HS-27A (cell line): ENCODE data around the gene RNF31.

Experiments used
- DNase-seq: peaks from one replicate; pipeline ENCODE4 v3.0.0-alpha.2; 2012; ENCODE audit warnings: low read depth, missing footprints

RNF31 gene

DNA sequence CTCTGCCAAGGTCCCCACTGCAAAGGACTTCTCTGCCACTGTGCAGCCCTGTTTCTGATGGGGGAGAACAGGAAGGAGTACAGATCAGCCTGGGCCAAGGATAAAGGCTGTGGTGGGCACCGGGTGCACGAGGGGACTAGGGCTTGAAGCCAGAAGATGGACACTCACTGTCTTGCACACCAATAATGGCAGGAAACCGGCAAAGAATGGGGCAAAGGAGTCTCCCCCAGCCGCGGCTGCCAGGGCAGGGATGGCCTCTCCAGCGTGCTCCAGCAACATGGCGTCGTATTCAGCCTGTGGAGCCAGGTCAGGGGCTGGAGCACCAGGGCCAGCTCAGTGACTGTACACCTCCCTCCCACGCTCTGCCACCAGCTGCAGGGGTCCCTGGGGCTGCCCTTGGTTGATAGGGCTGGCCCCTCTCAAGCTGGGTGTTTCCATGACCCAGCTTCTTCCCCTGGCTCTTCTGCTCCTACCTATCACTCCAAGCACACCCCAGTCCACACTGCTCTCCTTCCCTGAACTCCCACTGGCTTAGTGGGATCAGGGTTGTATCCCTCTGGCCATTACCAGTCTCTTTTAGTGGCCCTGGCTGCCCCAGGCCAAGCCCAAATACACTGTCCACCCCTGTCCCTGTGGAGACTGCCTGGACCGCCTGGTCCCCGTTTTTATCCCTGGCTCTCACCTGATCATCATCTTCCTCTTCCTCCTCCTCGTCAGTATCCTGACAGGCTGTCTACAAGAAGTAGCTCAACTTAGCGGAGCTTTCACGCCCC lies 35.0 kb downstream of the RNF31 start:
- DNase-seq: no peak

DNA sequence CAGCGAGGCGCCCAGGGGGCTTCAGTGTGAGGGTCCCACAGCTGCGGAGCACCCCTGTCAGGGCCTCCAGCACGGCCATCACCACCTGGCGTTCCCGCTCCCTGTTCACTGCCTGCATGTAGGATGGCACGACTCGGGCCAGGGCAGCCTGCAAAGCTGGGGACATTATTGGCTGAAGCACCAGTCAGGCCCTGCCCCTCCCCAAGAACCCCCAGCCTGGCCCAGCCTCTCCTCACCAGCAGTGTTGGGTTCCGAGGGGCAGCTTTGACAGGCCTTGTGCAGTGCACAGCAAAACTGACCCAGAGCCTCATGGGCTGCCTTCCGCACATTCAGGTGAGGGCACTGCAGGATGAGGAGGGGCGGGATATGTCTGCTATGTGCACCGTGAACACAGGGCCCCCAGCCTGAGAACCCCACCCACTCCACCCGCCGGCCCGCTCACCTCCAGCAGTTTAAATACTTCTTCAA lies 35.8 kb downstream of the RNF31 start:
- DNase-seq: no peak

DNA sequence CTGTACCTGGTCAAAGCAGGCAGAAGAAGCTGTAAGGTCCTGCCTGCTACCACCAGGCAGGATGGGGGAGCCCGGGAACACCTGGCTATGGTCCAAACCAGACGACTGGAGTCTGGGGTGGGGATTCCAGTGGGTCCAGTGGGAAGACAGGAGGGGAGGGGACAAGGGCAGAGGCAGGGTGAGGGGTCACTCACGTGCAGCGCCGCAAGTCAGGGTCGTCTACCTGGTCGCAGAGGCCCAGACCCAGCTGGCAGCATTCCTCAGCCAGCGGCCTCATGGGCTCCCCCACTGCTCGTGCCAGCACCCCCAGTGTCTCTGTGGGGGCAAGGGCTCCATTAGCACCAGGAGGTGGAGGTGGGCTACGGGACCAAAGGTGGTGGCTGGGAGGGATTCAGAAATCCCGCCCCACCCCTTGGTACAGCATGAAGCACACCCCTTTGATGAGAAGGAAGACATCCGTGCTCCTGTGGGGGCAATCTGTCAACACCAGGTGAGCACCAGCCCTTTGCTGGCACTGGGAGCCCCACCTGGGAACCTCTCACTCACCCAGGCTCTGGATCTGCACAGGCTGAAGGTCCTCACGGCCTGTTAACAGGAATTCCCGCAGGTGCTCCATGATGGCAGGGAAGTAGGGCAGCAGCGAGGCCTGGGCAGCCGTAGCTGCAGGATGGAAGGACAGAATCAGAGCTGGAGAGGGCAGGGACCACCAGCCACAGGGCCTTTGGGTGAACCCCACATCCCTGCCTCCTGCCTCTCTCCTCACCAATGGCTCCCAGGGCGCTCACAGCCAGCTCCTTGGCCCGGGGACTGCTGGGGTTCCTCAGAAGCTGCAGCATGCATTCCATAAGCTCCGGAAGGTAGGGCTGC lies 37.0 kb downstream of the RNF31 start:
- DNase-seq: no peak

DNA sequence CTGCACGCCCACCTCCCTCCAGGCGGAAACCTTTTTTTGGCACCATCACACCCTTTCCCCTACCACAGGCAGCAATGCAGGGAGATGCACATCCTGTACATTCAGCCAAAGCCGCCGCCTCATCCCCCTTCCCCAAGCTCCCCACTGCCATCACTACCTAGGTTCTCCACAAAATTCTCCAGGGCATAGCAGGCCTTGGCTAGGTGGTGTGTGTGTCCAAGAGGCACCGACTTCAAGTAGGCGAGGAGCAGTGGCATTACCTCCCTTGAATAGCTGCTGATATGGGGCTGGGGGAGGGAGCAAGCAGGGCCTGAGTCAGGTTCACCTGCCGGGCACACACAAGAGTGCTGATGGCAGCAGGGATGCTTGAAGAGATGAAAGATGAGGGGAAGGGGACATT lies 37.7 kb downstream of the RNF31 start:
- DNase-seq: no peak

DNA sequence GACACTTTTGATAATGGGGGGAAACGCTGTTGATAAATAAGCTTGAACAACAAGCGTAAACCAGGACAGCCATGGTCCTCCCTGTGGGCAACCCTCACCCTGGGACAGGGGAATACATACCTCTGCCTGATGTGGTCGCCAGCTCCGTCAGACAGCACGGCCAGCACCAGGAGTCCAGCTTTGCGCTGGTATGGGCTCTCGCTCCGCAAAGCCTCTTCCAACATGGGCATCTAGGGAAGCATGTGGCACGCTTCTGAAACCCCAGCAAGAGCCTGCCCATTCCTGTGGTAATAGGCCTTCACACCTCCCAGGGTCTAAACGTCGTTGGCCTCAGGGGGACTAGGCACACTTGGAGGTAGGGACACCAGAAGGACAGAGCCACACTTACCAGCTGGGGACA lies 38.4 kb downstream of the RNF31 start:
- no peak for DNase-seq

DNA sequence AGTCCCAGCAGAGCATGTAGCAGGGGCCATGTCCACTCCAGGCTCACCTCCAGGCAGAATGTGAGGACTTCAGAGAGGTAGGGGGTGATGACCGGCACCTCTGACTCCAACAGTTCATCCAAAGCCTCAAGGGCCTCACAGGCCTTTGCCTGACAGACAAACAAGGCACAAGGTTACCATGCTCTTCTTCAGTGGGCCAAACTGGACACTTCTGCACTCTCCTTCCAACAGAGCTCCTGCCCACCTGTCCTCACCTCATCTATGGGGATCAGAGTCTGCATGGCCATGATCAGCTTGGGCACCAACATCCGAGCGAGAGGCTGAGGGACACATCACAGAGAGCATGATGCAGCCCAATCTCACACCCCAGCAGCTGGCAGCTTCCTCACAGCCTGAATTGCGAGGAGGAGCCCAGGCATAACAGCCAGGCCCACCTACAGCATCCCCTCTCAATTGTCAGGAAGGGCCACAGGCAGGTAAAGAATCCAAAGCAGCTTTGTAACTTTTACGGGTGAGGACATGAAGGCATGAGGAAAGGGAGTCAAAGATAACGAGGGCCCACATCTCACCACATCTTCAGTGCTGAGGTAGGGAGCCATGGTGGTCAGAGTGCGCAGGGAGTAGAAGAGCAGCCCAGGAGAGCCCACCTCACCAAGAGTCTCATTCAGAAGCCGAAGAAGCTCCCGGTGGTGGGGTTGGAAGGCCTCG lies 39.7 kb downstream of the RNF31 start:
- no peak for DNase-seq

DNA sequence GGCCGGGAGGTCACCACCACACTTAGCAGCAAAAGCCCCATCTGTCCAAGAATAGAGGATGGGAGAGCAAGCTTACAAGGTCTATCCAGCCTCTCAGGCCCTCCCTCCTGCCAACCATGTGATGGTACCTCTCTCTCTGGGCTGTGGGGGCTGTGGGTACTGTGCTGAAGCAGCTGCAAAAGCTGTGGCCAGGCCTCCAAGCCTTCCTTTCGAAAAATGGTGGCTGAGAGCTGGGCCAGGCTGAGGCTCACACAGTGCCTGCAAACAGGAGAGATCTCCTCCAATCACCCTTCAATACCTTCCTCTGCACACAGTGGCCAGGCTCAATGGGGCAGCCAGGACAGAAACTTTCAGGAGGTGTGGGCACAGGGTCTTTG lies 40.2 kb downstream of the RNF31 start:
- no peak for DNase-seq

DNA sequence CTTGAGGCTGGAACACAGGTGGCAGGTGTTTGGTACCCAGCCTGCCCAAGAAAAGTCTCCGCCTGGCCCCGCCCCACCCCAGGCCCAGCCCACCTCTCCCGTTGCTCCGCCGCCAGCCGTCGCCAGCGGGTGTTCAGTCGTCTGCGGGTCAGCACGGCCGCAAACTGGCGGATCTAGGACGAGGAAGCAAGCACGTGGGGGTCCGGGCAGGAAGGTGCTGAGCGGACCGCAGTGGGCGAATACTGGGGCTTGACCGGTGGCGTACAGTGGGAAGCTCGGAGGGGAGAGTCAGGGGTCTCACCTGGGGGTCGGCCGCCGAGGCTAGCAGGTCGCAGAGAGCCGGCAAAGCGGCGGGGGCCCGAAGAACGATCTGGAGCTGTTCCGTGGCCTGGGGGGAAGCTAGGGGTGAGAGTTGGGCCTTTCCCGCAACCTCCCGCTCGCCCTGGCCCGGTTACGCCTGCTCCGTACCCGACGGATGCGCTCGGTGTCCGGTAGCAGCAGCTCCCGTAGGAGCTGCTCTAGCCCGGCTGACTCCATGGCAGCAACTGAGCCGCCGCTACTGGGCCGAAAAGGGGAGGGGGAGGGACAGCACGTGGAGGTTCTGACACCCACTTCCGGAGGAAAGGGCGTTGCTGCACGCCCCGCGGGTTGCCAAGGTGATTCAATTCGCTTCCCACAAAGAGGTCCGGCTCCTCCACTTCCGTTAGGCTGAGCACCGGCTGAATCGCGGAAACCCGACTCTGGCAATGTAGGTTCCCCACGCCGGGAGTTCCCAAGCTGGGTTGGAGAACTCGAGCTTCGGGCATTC lies 41.2 kb downstream of the RNF31 start, which contains the start of gene IPO4:
TSS of gene IPO4 (minus strand) at position 566 of the 808 bp plus-strand sequence. CDS start at position 537, 29 bp downstream.
- peak; percentile 95 for DNase-seq

DNA sequence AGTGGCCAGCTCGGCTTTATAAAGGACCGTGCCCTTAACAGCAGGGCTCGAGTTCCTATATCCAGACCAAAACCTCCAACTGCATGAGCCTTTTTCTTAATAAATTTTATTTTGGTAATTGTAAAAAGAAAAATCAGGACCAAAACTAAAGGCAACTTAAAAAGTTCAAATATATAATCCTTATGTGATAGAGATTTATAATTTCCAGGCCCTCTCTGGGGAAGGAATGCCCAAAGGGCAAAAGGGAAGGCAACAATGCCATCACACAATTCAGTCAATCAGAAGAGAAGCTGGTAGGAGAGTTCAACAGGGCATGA lies 41.7 kb downstream of the RNF31 start:
- no peak for DNase-seq

DNA sequence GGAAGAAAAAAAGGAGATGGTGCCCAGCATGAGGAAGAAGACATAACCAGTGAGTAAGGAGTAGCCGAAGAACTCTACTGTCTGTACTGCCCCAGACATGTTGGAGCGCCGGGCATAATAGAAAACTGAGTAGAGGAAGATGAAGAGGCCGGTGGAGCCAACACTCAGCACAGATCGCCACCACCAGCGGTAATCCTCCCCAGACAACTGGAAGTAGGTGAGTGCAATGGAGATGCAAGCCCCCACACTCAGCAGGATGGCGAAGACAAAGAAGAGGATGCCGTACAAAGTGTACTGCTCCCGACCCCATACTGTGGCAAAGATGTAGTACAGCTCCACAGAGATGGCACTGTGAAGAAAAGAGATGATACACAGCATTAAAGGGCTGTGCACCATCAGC lies 42.2 kb downstream of the RNF31 start:
- DNase-seq: no peak

DNA sequence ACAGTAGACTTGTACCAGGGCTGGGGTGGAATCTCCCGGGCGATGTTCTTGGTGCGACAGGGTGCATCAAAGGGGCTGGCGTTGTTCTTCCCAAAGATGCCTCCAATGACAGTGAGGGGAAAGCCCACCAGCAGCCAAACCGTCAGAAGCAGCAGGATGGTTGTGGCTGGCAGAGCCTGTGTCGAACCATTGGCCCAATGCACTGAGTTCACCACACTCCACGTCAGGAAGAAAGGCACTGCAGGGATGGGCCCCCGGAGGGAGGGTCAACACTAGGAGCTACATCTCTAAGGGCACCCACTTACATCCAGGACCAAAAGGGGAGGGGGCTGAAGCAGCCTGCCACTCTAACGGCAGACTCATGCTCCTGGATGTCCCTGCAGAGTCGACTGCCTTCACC lies 43.1 kb downstream of the RNF31 start:
- no peak for DNase-seq

DNA sequence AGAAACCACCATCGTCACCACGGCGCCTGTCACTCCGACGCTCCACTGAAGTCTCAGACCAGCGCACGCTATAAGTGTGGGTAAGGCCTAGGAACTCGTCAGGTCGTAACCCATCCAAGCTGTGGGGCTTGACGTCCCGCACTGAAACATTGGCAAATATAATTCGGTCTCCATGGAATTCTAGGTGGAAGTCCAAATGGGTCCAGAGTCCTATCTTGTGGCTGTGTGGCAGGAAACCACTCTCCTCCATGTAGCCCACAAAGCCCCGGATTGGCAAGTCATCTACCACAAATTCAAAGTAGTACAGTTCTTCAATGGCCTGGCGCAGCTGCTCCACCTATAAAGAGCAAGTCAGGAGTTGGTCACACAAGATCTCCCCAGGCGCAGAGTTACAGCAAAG lies 45.6 kb downstream of the RNF31 start:
- DNase-seq: no peak

DNA sequence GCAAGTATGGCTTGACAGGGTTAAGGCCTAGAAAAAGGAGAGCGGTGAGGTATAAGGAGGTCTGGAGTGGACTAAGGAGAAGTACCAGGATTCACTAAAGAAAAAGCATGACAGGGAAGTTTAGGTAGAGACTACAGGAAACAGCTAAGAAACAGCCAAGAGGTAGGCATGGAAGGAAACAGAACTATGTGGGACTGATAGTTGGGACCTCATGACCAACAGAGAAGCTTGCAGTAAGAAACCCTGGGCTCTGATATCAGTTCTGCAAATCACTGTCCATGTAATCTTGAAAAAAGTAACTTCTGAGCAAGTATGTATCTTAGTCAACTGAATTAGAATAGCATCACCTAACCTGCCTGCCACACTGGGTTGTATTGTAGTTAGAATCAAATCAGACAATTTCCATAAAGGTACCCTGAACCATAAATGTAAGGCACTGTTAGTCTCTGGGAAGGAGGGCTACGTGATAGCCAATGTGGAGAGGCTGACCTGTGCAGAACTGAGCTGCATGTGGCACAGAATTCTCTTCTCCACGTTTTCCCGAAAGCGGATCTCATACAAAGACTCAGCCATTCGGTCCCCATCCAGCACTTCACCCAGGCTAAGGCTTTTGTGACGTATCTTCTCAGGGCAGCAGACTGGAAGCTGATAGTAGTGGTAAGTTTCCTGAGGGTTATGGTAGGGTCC lies 47.0 kb downstream of the RNF31 start:
- no peak for DNase-seq

DNA sequence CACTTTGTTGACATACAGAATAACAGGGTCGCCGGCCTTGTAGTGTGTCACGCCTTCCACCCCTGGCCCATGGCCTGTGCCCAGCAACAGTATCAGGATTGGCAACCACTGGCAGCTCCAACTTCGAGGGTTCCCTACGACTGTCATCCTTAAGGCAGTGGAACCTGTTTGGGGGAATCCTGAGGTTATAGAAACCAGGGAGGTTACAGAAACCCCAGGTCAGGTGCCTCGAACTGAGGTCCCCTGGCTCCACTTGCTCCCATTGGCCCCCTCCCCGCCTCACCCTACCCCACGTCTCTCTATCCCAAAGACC lies 47.5 kb downstream of the RNF31 start:
- no peak for DNase-seq

DNA sequence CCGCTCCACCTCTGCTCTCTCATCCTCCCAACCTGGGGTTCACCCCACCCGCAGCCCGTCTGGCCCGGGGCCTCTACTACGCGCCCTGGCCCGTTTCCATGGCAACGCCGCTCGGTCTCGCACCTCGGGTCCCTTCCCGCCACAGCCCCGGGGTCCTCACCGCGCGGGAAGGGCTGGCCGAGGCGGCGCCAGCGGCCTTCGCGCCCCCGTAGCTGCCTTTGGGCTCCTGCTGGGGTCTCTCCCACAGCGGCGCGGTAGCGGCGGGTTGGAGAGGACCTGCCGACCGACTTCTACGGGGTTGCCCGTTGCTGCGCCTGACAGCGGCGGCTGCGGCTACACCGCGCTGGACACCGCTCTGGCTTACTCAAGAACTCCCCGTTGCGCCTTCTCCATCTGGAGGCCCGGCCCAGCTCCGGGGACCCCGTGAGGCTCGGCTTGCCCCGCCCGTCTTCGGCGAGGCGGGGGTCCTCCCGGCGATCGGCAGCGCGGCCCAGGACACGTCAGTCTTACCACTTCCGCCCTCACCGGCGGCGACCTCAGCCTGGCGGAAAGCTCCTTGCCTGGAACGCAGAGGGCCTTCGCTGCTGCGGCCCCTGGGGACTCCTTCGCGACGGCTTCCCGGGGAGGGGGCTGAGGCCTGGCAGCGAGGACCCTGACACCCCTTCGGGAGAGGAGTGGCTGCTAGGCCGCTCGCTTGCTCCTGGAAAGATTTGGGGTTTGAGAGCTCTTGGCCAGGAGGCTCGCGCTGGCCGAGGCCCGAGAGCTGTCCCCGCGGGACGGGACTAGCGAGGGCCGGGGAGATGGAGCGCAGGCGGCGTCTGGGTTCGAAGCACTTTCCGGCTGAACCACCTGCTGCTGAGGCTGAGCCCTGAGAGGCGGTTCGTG lies 48.1 kb downstream of the RNF31 start, which contains the start of gene TM9SF1:
TSS of gene TM9SF1 (minus strand) at position 256 of the 885 bp plus-strand sequence. CDS start 422 bp downstream, outside the sequence.
- peak; percentile 73 for DNase-seq

DNA sequence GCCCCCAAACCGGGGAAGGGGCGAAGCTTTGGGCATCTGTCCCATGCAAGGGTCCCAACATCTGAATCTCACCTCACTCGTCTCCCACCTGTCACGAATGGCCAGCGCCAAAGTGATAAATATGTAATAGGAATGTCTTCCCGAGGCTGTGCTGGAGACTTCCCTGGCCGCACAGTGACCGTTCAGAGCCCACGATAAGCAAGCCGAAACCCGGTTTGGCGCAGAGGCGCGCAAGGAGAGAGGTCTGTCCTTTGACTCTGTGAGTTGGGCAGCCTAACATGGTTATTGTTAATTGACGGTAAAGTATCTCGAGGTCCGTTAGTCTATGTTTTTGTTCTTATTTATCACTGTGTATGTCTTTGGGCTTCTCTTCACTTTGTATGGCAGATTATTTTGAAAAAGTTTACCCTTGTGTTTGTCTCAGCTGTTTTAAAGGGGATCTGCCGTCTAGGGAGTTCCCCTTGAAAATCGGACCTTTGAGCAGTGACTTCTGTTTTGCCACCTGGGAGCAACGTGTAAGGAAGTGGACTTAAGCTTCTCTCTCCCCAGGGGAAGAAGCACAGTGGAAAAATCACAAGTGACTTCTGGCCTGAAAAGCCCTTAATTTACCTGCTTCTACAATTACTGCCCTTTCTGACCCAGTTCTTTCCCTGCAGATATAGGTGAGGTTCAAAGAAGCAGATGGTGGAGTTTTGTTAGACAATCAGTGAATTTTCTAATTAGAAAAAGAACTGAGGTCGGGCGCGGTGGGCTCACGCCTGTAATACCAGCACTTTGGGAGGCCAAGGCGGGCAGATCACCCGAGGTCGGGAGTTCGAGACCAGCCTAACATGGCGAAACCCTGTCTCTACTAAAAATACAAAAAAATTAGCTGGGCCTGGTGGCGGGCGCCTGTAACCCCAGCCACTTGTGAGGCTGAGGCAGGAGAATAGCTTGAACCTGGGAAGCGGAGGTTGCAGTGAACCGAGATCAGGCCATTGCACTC lies 49.1 kb downstream of the RNF31 start:
- DNase-seq: peak; percentile 9

DNA sequence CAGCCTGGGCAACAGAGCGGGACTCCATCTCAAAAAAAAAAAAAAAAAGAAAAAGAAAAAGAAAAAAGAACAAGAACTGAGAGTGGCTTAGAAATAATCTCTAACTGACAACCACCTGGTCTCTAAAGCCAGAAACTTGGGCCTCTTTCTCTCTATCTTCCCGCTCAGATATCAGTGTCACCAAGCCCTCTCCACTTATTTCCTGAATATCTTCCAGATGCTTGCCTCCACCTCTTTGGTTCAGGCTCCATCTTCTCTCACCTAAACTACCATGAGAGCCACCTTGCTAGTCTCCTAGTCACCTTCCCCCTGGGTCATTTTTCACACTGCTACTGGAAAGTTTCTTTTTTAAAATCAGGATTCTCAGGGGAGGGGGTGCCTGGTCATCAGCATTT lies 49.8 kb downstream of the RNF31 start:
- DNase-seq: no peak

DNA sequence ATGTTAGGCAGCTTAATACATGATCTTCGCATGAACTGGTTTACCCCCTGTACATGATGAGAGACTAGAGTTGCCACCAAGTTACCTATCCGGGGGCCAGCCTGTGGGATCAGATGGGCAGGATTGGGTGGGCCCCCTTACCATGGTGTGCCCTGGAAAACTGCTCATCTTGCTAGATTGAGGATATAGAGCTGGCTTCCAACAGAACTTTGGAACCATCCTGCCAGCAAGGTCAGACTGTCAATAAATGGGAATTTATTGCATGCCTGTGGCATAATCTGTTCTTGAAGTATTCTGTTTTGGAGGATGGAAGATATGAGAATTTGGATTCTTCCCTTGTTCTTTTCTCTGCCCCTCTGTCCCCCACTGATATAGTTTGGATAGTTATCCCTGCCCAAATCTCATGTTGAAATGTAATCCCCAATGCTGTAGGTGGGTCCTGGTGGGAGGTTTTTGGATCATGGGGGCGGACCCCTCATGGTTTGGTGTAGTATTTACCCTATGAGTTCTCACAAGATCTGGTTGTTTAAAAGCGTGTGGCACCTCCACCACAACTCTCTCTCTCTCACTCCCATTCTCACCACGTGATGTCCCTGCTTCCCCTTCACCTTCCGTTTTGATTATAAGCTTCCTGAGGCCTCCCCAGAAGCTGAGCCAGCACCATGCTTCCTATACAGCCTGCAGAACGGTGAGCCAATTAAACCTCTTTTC lies 51.7 kb downstream of the RNF31 start:
- no peak for DNase-seq
